ENCODE data around the gene COL27A1.

DNA sequence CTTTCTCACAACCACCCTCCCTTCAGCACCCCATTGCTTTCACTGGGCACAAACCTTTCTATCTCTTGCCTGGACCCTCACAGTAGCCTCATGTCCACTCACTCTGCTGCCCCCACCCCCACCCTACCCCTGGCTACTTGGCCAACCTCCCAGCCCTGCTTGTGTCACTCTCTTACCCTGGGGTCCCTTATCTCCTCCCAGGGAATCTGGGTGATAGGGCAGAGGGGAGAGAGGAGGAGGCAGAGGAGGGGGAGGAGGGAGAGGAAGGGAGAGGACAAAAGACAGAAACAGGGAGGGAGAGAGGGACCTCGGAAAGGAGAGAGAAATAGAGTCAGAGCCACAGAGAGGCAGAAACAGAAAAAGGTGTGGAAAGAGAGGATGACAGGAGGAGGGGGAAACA lies 31.2 kb upstream of the COL27A1 start:
- TF ChIP-seq POLR2A (IDR thresholded peaks at IDR 0.05), result no peak
- TF ChIP-seq, protein P1, sequence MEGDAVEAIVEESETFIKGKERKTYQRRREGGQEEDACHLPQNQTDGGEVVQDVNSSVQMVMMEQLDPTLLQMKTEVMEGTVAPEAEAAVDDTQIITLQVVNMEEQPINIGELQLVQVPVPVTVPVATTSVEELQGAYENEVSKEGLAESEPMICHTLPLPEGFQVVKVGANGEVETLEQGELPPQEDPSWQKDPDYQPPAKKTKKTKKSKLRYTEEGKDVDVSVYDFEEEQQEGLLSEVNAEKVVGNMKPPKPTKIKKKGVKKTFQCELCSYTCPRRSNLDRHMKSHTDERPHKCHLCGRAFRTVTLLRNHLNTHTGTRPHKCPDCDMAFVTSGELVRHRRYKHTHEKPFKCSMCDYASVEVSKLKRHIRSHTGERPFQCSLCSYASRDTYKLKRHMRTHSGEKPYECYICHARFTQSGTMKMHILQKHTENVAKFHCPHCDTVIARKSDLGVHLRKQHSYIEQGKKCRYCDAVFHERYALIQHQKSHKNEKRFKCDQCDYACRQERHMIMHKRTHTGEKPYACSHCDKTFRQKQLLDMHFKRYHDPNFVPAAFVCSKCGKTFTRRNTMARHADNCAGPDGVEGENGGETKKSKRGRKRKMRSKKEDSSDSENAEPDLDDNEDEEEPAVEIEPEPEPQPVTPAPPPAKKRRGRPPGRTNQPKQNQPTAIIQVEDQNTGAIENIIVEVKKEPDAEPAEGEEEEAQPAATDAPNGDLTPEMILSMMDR (IDR thresholded peaks at IDR 0.05), result no peak

Measured in transverse colon (tissue), 3 donors.